GM19351 (cell line): Measurements from ENCODE around the gene NYAP2.
A peak's percentile ranks its signal among the peaks of the same experiment; 100 is the strongest.

ENCODE experiments used
- ATAC-seq: cut with Tn5 transposase; IDR thresholded peaks from one replicate; pipeline ENCODE4 v1.9.1; 2021; ENCODE audit warnings: mild to moderate bottlenecking, moderate library complexity; ENCODE audit not compliant: unreplicated experiment

Gene NYAP2

GRCh38 chr2:225536036-225536435 lies 136.5 kb downstream of the NYAP2 start:
- ATAC-seq, result no peak

GRCh38 chr2:225543626-225544025 lies 144.1 kb downstream of the NYAP2 start:
- no peak for ATAC-seq

GRCh38 chr2:225556461-225556860 lies 157.0 kb downstream of the NYAP2 start:
- no peak for ATAC-seq

- no peak for ATAC-seq
These were observed 159.0 kb downstream of the NYAP2 start for GRCh38 chr2:225558399-225559071.

GRCh38 chr2:225559072-225559415 lies 159.5 kb downstream of the NYAP2 start:
- no peak for ATAC-seq

- no peak for ATAC-seq
These were observed 167.3 kb downstream of the NYAP2 start for GRCh38 chr2:225566798-225567197.

GRCh38 chr2:225569995-225570394 lies 170.5 kb downstream of the NYAP2 start:
- ATAC-seq, result no peak

GRCh38 chr2:225573603-225574002 lies 174.1 kb downstream of the NYAP2 start:
- ATAC-seq, result peak; percentile 73

GRCh38 chr2:225574582-225575138 lies 175.2 kb downstream of the NYAP2 start:
- no peak for ATAC-seq

- no peak for ATAC-seq
These were observed 181.6 kb downstream of the NYAP2 start for GRCh38 chr2:225581135-225581534.

- ATAC-seq, result no peak
These were observed 182.4 kb downstream of the NYAP2 start for GRCh38 chr2:225581906-225582305.

GRCh38 chr2:225582355-225583116 lies 183.0 kb downstream of the NYAP2 start:
- ATAC-seq, result no peak

- no peak for ATAC-seq
These were observed 185.3 kb downstream of the NYAP2 start for GRCh38 chr2:225584796-225585195.

GRCh38 chr2:225590932-225591331 lies 191.4 kb downstream of the NYAP2 start:
- ATAC-seq, result no peak

GRCh38 chr2:225597911-225598310 lies 198.4 kb downstream of the NYAP2 start:
- ATAC-seq, result no peak

GRCh38 chr2:225598426-225598825 lies 198.9 kb downstream of the NYAP2 start:
- no peak for ATAC-seq

- no peak for ATAC-seq
These were observed 199.4 kb downstream of the NYAP2 start for GRCh38 chr2:225598897-225599296.

GRCh38 chr2:225599856-225600255 lies 200.3 kb downstream of the NYAP2 start:
- ATAC-seq, result no peak

GRCh38 chr2:225600444-225600843 lies 200.9 kb downstream of the NYAP2 start:
- ATAC-seq, result peak; percentile 58

GRCh38 chr2:225600865-225601264 lies 201.4 kb downstream of the NYAP2 start:
- ATAC-seq, result peak; percentile 56

GRCh38 chr2:225602205-225602604 lies 202.7 kb downstream of the NYAP2 start:
- no peak for ATAC-seq

- no peak for ATAC-seq
These were observed 208.6 kb downstream of the NYAP2 start for GRCh38 chr2:225608136-225608535.
